HEK293 (cell line): Measurements from ENCODE around the gene ITGB5.

Experiments used
- CTCF ChIA-PET: fragments of 350-600 bp; formaldehyde crosslinking; extraction: SDS; loops from one replicate; lab custom pipeline; 2021; ENCODE audit warnings: antibody characterized with exemption; lab: Yijun Ruan, JAX
- POLR2A ChIA-PET: fragments of 300-600 bp; formaldehyde crosslinking; extraction: SDS; loops from one replicate; lab custom pipeline; 2020; ENCODE audit warnings: antibody characterized with exemption, inconsistent platforms; lab: Yijun Ruan, JAX
- H3K27ac ChIP-seq: fragments of 200-500 bp; sonication (Bioruptor generic); 2 replicates; pipeline ENCODE4 v1.5.1; 2014; ENCODE audit warnings: low read depth, low read length, control low read depth, inconsistent platforms; ENCODE audit errors: extremely low read depth
- H3K36me3 ChIP-seq, 2 experiments: fragments of 200-500 bp in 1 of 2; sonication (Bioruptor generic) in 1 of 2; 1 replicate in 1 of 2; 2 replicates in 1 of 2; pipeline ENCODE4 v1.5.1; 2014 to 2017; ENCODE audit warnings: inconsistent platforms in 2 of 2, low read length in 2 of 2; ENCODE audit not compliant: control insufficient read depth in 2 of 2, insufficient read depth in 1 of 2
- H3K4me1 ChIP-seq: fragments of 200-500 bp; sonication (Bioruptor generic); 2 replicates; pipeline ENCODE4 v1.5.1; 2014; ENCODE audit warnings: mild to moderate bottlenecking, low read length, inconsistent platforms; ENCODE audit not compliant: control insufficient read depth, insufficient read depth
- H3K4me3 ChIP-seq: 2 replicates; pipeline ENCODE4 v1.5.1; 2011; ENCODE audit warnings: low read depth, mild to moderate bottlenecking, control low read depth, low read length, moderate library complexity
- H3K9me3 ChIP-seq: fragments of 200-500 bp; sonication (Bioruptor generic); 2 replicates; pipeline ENCODE4 v1.5.1; 2014; ENCODE audit warnings: low read depth, low read length, inconsistent platforms; ENCODE audit not compliant: control insufficient read depth, insufficient read depth
- EGR2 ChIP-seq: fragments of 450-650 bp; formaldehyde crosslinking; IDR thresholded peaks from 2 replicates; pipeline ENCODE4 v1.5.1; 2016; ENCODE audit warnings: low read depth, missing biosample characterization, missing genetic modification characterization
- GLIS2 ChIP-seq: fragments of 450-650 bp; formaldehyde crosslinking; IDR thresholded peaks from 2 replicates; pipeline ENCODE4 v1.5.1; 2016; ENCODE audit warnings: missing biosample characterization, missing genetic modification characterization
- PATZ1 ChIP-seq: fragments of 450-650 bp; formaldehyde crosslinking; IDR thresholded peaks from 2 replicates; pipeline ENCODE4 v1.5.1; 2016; ENCODE audit warnings: missing biosample characterization, missing genetic modification characterization
- SP3 ChIP-seq: fragments of 450-650 bp; formaldehyde crosslinking; IDR thresholded peaks from 2 replicates; pipeline ENCODE4 v1.5.1; 2016; ENCODE audit warnings: missing biosample characterization, missing genetic modification characterization
- YY2 ChIP-seq: fragments of 450-650 bp; formaldehyde crosslinking; IDR thresholded peaks from 2 replicates; pipeline ENCODE4 v1.5.1; 2016; ENCODE audit warnings: missing biosample characterization, missing genetic modification characterization
- ZBTB20 ChIP-seq: fragments of 450-650 bp; formaldehyde crosslinking; IDR thresholded peaks from 2 replicates; pipeline ENCODE4 v1.5.1; 2016; ENCODE audit warnings: missing biosample characterization, missing genetic modification characterization
- ZBTB26 ChIP-seq: fragments of 450-650 bp; formaldehyde crosslinking; optimal IDR thresholded peaks from 2 replicates; pipeline ENCODE3; 2016; ENCODE audit warnings: missing biosample characterization, mild to moderate bottlenecking, missing genetic modification characterization
- ZBTB8A ChIP-seq: fragments of 450-650 bp; formaldehyde crosslinking; IDR thresholded peaks from 2 replicates; pipeline ENCODE4 v1.5.1; 2016; ENCODE audit warnings: missing biosample characterization, missing genetic modification characterization
- ZFHX2 ChIP-seq: fragments of 450-650 bp; formaldehyde crosslinking; conservative IDR thresholded peaks from 2 replicates; pipeline ENCODE4 v1.5.1; 2016; ENCODE audit warnings: missing biosample characterization, missing genetic modification characterization
- ZNF280D ChIP-seq: fragments of 450-650 bp; formaldehyde crosslinking; IDR thresholded peaks from 2 replicates; pipeline ENCODE4 v1.5.1; 2016; ENCODE audit warnings: missing biosample characterization, missing genetic modification characterization
- ZNF335 ChIP-seq: fragments of 450-650 bp; formaldehyde crosslinking; conservative IDR thresholded peaks from 2 replicates; pipeline ENCODE4 v1.5.1; 2016; ENCODE audit warnings: missing biosample characterization, missing genetic modification characterization
- ZNF341 ChIP-seq: fragments of 450-650 bp; formaldehyde crosslinking; IDR thresholded peaks from 2 replicates; pipeline ENCODE4; 2016; ENCODE audit warnings: low read depth, missing biosample characterization, missing genetic modification characterization
- ZNF394 ChIP-seq: fragments of 450-650 bp; formaldehyde crosslinking; IDR thresholded peaks from 2 replicates; pipeline ENCODE4 v1.5.1; 2016; ENCODE audit warnings: missing biosample characterization, missing genetic modification characterization, mild to moderate bottlenecking, moderate library complexity, borderline replicate concordance
- ZNF544 ChIP-seq: fragments of 450-650 bp; formaldehyde crosslinking; IDR thresholded peaks from 2 replicates; pipeline ENCODE4 v1.5.0; 2017; ENCODE audit warnings: missing biosample characterization, missing genetic modification characterization
- ZNF600 ChIP-seq: fragments of 450-650 bp; formaldehyde crosslinking; IDR thresholded peaks from 2 replicates; pipeline ENCODE4 v1.5.1; 2016; ENCODE audit warnings: missing biosample characterization, missing genetic modification characterization
- ZNF645 ChIP-seq: fragments of 450-650 bp; formaldehyde crosslinking; IDR thresholded peaks from 2 replicates; pipeline ENCODE4; 2016; ENCODE audit warnings: missing biosample characterization, missing genetic modification characterization
- ZNF692 ChIP-seq: fragments of 450-650 bp; formaldehyde crosslinking; IDR thresholded peaks from 2 replicates; pipeline ENCODE4 v1.5.1; 2016; ENCODE audit warnings: missing biosample characterization, missing genetic modification characterization
- ZNF776 ChIP-seq: fragments of 450-650 bp; formaldehyde crosslinking; IDR thresholded peaks from 2 replicates; pipeline ENCODE4 v1.5.0; 2017; ENCODE audit warnings: missing biosample characterization, missing genetic modification characterization, borderline replicate concordance
- ZNF777 ChIP-seq: fragments of 450-650 bp; formaldehyde crosslinking; IDR thresholded peaks from 2 replicates; pipeline ENCODE4 v1.5.1; 2017; ENCODE audit warnings: missing biosample characterization, missing genetic modification characterization, borderline replicate concordance

Gene ITGB5

GRCh38 chr3:124887932-124888298 lies 750 bp upstream of the ITGB5 start:
- Histone ChIP-seq H3K4me1 (no peaks in the 10 kb centered on the region), H3K9me3 (no peaks in the 10 kb centered on the region)
- CTCF ChIA-PET, result interaction anchor here (1.0 to 4.3 kb wide), 2 partner anchors 14 to 127 kb away, joined by 4 to 25 read pairs; no protein-coding TSS in a partner anchor
- no peak for TF ChIP-seq ZNF645 (tag by site-specific recombination)
- TF ChIP-seq, all 188 proteins: peak for 0
- no peak overlapping the region for H3K4me3 ChIP-seq
- no peak overlapping the region for H3K27ac ChIP-seq
- no peaks in the 10 kb centered on the region for H3K36me3 ChIP-seq
- POLR2A ChIA-PET, result interaction anchor here (0.9 to 1.0 kb wide), 2 partner anchors 8 to 116 kb away, joined by 4 read pairs; no protein-coding TSS in a partner anchor

GRCh38 chr3:124886168-124887056 lies 753 bp downstream of the ITGB5 start:
- ChIA-PET CTCF (interaction anchor here (0.6 kb wide), 1 partner anchor 8 kb away, joined by 3 read pairs; no protein-coding TSS in a partner anchor), POLR2A (interaction anchor here (1.0 kb wide), 1 partner anchor 114 kb away, joined by 4 read pairs; no protein-coding TSS in a partner anchor)
- Histone ChIP-seq H3K4me1 (no peaks in the 10 kb centered on the region), H3K4me3 (peak overlapping the region; percentile 58), H3K36me3 (no peaks in the 10 kb centered on the region), H3K27ac (peak overlapping the region; percentile 74; the same call in 1 of the 2 replicates), H3K9me3 (no peaks in the 10 kb centered on the region)
- TF ChIP-seq EGR2 (tag by site-specific recombination), result peak; percentile 13; the same call in 1 of the 2 replicates
- TF ChIP-seq SP3 (tag by site-specific recombination), result peak; percentile 26
- TF ChIP-seq ZNF776 (tag by site-specific recombination), result no peak
- peak; percentile 93 for TF ChIP-seq ZNF341 (tag by site-specific recombination)
- peak; percentile 79 for TF ChIP-seq ZFHX2 (tag by site-specific recombination)
- no peak for TF ChIP-seq ZNF544 (tag by site-specific recombination)
- peak; percentile 80; the same call in 1 of the 2 replicates for TF ChIP-seq ZBTB20 (tag by site-specific recombination)
- peak; percentile 38; the same call in 1 of the 2 replicates for TF ChIP-seq ZNF692 (tag by site-specific recombination)
- peak; percentile 66 for TF ChIP-seq ZBTB26
- peak; percentile 37; the same call in 1 of the 2 replicates for TF ChIP-seq ZNF600
- peak; percentile 92 for TF ChIP-seq ZBTB8A
- TF ChIP-seq ZNF280D, result no peak
- TF ChIP-seq GLIS2 (tag by site-specific recombination), result peak; percentile 74
- TF ChIP-seq ZNF335, result peak; percentile 60; the same call in 1 of the 2 replicates
- peak; percentile 27; the same call in 1 of the 2 replicates for TF ChIP-seq ZNF777
- TF ChIP-seq YY2 (tag by site-specific recombination), result no peak
- no peak for TF ChIP-seq ZNF394 (tag by site-specific recombination)
- TF ChIP-seq PATZ1 (tag by site-specific recombination), result peak; percentile 41; the same call in 1 of the 2 replicates
